ENCODE measurements around the gene EIF2S3. TPM values are rescaled to one million over a fixed set of nuclear protein-coding genes. Genes with fewer than 3 reads are reported as not detected.
A peak's percentile ranks its signal among the peaks of the same experiment; 100 is the strongest.

EIF2S3 gene
- polyA plus RNA-seq, 1 donor from 2014 or later: 93.9 TPM

GRCh38 chrX:24055043-24055356, 244 bp downstream of the EIF2S3 start:
- H3K9ac ChIP-seq (ENCODE audit: low read length): peak overlapping the region; percentile 80
- no peaks in the 10 kb centered on the region for H3K79me2 ChIP-seq (replicated peaks; ENCODE audit: insufficient read depth, low read length)
- peak overlapping the region; percentile 40 for H2AFZ ChIP-seq (ENCODE audit: low read depth, low read length)
- no peaks in the 10 kb centered on the region for H4K20me1 ChIP-seq (ENCODE audit: insufficient read depth)
- H3K4me3 ChIP-seq (ENCODE audit: low read length): no peak overlapping the region
- no peaks in the 10 kb centered on the region for H3K27me3 ChIP-seq (ENCODE audit: insufficient read depth, low read depth, low read length)
- no peaks in the 10 kb centered on the region for H3K9me2 ChIP-seq (ENCODE audit: insufficient read depth, low read length)
- H3F3A ChIP-seq (ENCODE audit: insufficient read depth, low read length, poor library complexity, severe bottlenecking): no peaks in the 10 kb centered on the region
- TF ChIP-seq CTCF (IDR thresholded peaks at IDR 0.05; ENCODE audit: poor library complexity, severe bottlenecking) (no peak), TAF1 (IDR thresholded peaks at IDR 0.05; ENCODE audit: low read depth) (peak; percentile 46), REST (IDR thresholded peaks at IDR 0.05; ENCODE audit: borderline replicate concordance) (peak; percentile 2), EP300 (conservative IDR thresholded peaks at IDR 0.05; ENCODE audit: poor library complexity, severe bottlenecking) (no peak), MXI1 (conservative IDR thresholded peaks at IDR 0.05; ENCODE audit: poor library complexity, severe bottlenecking) (peak; percentile 30)
- H3K36me3 ChIP-seq (ENCODE audit: insufficient read depth, low read length): no peaks in the 10 kb centered on the region
- H3K9me3 ChIP-seq (ENCODE audit: low read length): no peaks in the 10 kb centered on the region
- H3K4me2 ChIP-seq (ENCODE audit: low read length): peak overlapping the region; percentile 48
- peak overlapping the region; percentile 91 for H3K27ac ChIP-seq (ENCODE audit: low read length)

DNA sequence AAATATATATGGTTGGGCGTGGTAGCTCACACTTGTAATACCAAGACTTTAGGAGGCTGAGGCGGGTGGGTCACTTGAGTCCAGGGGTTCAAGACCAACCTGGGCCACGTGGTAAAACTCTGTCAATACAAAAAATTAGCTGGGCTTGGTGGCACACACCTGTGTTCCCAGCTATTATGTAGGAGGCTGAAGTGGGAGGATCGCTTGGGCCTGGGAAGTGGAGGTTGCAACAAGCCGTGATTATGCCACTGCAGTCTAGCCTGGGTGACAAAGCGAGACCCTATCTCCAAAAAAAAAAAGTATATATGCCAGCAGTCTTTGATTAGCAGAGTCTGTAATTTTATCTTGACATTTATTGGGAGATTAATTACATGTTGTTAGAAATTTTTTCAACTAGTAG, 8.7 kb downstream of the EIF2S3 start:
- Histone ChIP-seq H2AFZ (ENCODE audit: low read depth, low read length) (no peak overlapping the region), H4K20me1 (ENCODE audit: insufficient read depth) (no peaks in the 10 kb centered on the region), H3K4me2 (ENCODE audit: low read length) (no peak overlapping the region), H3K9ac (ENCODE audit: low read length) (no peak overlapping the region), H3K36me3 (ENCODE audit: insufficient read depth, low read length) (no peaks in the 10 kb centered on the region), H3K9me2 (ENCODE audit: insufficient read depth, low read length) (no peaks in the 10 kb centered on the region), H3K79me2 (replicated peaks; ENCODE audit: insufficient read depth, low read length) (no peaks in the 10 kb centered on the region), H3K27me3 (ENCODE audit: insufficient read depth, low read depth, low read length) (no peaks in the 10 kb centered on the region), H3K9me3 (ENCODE audit: low read length) (no peaks in the 10 kb centered on the region), H3K27ac (ENCODE audit: low read length) (no peak overlapping the region), H3F3A (ENCODE audit: insufficient read depth, low read length, poor library complexity, severe bottlenecking) (no peaks in the 10 kb centered on the region), H3K4me3 (ENCODE audit: low read length) (no peak overlapping the region)
- TF ChIP-seq POLR2AphosphoS5 (IDR thresholded peaks at IDR 0.05) (no peak), EZH2 (IDR thresholded peaks at IDR 0.05; ENCODE audit: borderline replicate concordance, insufficient read depth, low read length, poor library complexity, severe bottlenecking) (no peak), EP300 (conservative IDR thresholded peaks at IDR 0.05; ENCODE audit: poor library complexity, severe bottlenecking) (no peak), SMC3 (conservative IDR thresholded peaks at IDR 0.05; ENCODE audit: poor library complexity) (no peak), MXI1 (conservative IDR thresholded peaks at IDR 0.05; ENCODE audit: poor library complexity, severe bottlenecking) (no peak), CTCF (IDR thresholded peaks at IDR 0.05; ENCODE audit: poor library complexity, severe bottlenecking) (no peak), RAD21 (conservative IDR thresholded peaks at IDR 0.05) (no peak), REST (IDR thresholded peaks at IDR 0.05; ENCODE audit: borderline replicate concordance) (no peak), TAF1 (IDR thresholded peaks at IDR 0.05; ENCODE audit: low read depth) (no peak)
